Bronchial epithelial cell (primary cell): ENCODE results near the gene BROX. TPM values are rescaled to one million over a fixed set of nuclear protein-coding genes. Genes with fewer than 3 reads are reported as not detected.
"Not testable (repeated sequence)": the region's sequence is repeated elsewhere in the genome, so short reads cannot be mapped to it uniquely, and the experiment has no call there.

Experiments used
- DNase-seq: peaks from one replicate; pipeline ENCODE4 v3.0.0-alpha.2; 2010; ENCODE audit warnings: low read depth
- FAIRE-seq: peaks from 2 replicates; lab custom pipeline; 2011; peaks lifted over from hg19 to GRCh38; lab: Jason Lieb, UNC
- H3K27me3 ChIP-seq: 2 replicates; pipeline ENCODE4 v1.5.1; 2011; ENCODE audit warnings: low read length; ENCODE audit not compliant: control insufficient read depth, insufficient read depth
- H3K36me3 ChIP-seq: 2 replicates; pipeline ENCODE4 v1.5.1; 2011; ENCODE audit warnings: low read length; ENCODE audit not compliant: control insufficient read depth, insufficient read depth
- H3K4me3 ChIP-seq: 2 replicates; pipeline ENCODE4 v1.5.1; 2011; ENCODE audit warnings: mild to moderate bottlenecking, low read depth, low read length, control low read depth
- total RNA-seq: library from RNA; depleted of rRNA; stranded (reverse); fragments of >200 nt; gene quantifications from 2 replicates; pipeline ENCODE4 v1.2.1, GENCODE V29; 2014
- TF ChIP-seq, protein P1 (sequence below): IDR thresholded peaks from 2 replicates; pipeline ENCODE4 v1.5.1; 2011; ENCODE audit warnings: mild to moderate bottlenecking, moderate library complexity, low read length, control low read depth, inconsistent platforms; ENCODE audit not compliant: insufficient read depth, severe bottlenecking

BROX gene, protein sequence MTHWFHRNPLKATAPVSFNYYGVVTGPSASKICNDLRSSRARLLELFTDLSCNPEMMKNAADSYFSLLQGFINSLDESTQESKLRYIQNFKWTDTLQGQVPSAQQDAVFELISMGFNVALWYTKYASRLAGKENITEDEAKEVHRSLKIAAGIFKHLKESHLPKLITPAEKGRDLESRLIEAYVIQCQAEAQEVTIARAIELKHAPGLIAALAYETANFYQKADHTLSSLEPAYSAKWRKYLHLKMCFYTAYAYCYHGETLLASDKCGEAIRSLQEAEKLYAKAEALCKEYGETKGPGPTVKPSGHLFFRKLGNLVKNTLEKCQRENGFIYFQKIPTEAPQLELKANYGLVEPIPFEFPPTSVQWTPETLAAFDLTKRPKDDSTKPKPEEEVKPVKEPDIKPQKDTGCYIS
- total RNA-seq: 43.2 and 49.5 TPM in 2 replicates

DNA sequence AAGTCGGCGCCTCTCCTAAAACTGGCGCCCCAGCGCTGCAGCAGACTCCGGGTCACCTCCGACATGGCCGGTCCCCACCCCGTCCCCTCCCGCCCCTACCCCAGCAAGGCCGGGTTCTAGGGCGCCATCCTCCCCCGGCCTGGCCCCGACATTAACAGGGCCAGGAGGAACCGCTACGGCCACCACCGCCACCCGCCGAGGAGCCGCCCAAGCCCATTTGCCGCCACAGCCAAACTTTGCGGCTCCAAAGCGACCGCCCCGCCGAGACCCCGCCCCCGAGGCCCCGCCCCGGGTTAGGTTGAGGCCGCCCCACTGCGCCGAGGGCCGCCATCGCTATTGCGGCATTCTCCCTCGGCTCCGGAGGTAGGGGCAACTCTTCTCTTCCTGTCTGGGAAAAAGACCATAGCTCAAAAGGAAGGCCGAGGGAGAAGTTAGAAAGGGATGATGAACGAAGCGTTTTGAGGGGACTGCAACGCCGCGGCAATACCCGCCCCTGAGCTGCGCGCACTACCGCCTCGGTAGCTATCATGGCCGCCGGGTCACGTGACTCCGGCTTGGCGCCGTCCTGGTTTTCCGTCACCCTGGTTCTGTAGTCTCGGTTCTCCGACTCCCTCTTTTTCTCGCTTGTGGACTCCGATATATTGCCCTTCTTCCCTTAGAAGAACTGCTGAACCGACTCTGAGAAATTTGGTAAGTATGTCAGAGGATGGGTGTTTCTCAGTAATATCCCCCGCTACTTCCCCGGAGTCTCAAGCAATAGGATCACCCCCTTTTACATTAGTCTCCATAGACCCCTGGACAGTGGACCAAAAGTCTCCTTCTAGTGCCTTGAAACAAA is at the start of gene BROX, which contains the start of gene AIDA:
BROX (plus strand) TSS at position 312 of the 838 bp plus-strand sequence. CDS start 3,136 bp downstream, outside the sequence.
AIDA (minus strand) TSS at position 239 of the 838 bp plus-strand sequence; CDS start at position 65, 174 bp downstream.
- Histone ChIP-seq H3K27me3 (no peaks in the 10 kb centered on the region), H3K4me3 (peak within 1 kb of the TSS; percentile 49), H3K36me3 (peaks cover 2% of the 10 kb centered on the region)
- TF ChIP-seq, protein P1, sequence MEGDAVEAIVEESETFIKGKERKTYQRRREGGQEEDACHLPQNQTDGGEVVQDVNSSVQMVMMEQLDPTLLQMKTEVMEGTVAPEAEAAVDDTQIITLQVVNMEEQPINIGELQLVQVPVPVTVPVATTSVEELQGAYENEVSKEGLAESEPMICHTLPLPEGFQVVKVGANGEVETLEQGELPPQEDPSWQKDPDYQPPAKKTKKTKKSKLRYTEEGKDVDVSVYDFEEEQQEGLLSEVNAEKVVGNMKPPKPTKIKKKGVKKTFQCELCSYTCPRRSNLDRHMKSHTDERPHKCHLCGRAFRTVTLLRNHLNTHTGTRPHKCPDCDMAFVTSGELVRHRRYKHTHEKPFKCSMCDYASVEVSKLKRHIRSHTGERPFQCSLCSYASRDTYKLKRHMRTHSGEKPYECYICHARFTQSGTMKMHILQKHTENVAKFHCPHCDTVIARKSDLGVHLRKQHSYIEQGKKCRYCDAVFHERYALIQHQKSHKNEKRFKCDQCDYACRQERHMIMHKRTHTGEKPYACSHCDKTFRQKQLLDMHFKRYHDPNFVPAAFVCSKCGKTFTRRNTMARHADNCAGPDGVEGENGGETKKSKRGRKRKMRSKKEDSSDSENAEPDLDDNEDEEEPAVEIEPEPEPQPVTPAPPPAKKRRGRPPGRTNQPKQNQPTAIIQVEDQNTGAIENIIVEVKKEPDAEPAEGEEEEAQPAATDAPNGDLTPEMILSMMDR: no peak
- no peak for FAIRE-seq
- peak; percentile 55 for DNase-seq

DNA sequence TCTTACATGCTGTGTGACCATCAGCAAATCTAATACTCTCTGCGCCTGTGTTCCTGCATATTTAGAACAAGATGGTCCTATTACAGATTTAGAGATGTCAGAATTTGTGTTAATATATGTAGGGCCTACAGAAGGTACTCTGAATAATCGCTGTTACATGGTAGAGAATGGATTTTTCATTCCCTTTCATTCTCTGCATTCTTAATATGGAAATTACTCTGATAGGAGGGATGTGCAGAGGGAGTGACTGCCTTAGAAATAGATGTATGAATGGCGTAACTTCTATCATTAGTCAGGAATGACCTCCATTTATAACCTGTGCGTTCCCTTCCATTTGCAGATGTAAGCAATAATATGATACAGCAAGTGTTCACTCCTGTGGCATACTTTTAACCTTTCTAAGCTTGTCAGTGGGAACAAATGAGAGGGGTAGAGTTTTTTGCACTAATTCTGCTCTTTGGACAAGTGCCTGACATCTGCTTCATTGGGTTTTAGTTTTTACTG is 48.9 kb upstream of the BROX start:
- no peak for DNase-seq
- Histone ChIP-seq H3K27me3 (no peaks in the 10 kb centered on the region), H3K36me3 (peaks cover 6% of the 10 kb centered on the region), H3K4me3 (no peak overlapping the region)
- FAIRE-seq: no peak
- TF ChIP-seq, protein P1: no peak

DNA sequence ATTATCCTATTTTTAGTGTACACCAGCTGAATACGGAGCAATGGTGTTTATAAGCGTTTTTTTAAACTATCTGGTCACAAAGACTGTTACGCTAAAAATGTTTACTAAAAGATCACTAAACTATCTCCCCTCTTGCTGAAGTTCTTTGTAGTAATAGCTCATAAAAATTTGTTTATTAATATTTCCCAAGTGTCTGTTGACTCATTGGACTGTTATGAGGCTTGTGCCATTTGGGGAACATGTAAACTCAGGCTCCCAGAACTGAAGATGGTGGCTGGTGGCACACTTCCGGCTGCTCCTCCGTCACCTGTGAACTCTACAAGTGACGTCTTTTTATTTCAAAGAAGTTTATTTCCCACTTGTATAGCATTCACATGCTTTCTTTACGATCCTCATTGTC is 46.4 kb upstream of the BROX start:
- Histone ChIP-seq H3K27me3 (no peaks in the 10 kb centered on the region), H3K4me3 (no peak overlapping the region), H3K36me3 (peaks cover 5% of the 10 kb centered on the region)
- no peak for FAIRE-seq
- DNase-seq: no peak
- TF ChIP-seq, protein P1: no peak

DNA sequence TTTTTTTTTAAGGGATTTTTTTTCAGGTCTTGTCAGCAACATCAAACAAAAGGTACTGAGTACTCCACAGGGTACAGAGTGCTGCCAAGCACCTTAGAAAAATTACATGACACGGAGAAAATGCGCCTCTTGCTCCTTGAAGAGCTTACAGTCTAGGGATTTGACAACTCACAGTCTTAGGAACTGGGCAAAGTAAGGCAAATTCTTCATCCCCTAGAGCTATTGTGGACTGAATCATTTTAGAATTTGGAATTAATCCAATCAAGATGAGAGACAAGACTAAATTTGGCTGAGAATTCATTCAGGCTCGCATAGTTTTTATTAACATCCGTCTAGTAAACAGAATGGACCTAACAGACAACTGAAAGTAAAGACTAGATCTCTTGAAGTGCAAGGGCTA is 44.2 kb upstream of the BROX start:
- not testable (repeated sequence) for H3K4me3 ChIP-seq, H3K27me3 ChIP-seq, FAIRE-seq, H3K36me3 ChIP-seq, DNase-seq

DNA sequence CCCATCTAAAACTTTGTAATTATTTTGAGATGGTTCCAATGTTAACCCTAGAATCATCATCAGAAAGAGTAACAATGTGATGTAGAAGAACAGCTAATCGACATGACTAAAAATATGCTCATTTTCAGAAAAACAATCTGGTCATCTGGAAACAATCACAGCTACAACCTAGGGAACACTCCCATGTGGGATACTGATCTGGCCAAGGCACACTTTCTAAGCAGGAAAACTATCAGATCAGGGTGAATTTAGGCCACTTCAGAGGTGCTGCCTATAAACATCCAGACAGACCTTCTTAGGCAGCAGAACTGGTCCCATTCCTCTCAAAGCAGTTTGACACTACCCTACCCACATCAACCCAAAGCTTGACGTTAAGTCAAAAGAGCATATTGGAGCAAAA is 43.3 kb upstream of the BROX start:
- FAIRE-seq, DNase-seq, H3K4me3 ChIP-seq, H3K36me3 ChIP-seq, H3K27me3 ChIP-seq: not testable (repeated sequence)

DNA sequence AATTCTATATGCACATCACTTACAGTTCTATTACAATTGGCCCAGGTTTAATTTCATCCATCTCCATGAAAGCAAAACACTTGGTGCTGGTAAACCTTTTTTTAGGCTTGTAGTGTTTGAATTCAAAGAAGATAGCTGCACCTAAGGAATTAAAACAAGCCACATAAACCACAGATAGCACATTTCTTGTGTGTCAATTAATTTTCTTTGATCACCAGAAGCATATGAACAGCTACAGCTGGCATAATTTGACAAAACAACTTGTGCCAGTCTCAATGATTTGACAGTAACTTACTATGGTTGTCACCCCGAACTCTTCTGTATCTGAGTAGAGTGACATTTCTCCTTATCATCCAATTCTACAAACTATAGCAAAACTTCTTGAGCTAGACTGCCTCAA is 42.3 kb upstream of the BROX start:
- FAIRE-seq: no peak
- Histone ChIP-seq H3K4me3 (no peak overlapping the region), H3K27me3 (no peaks in the 10 kb centered on the region), H3K36me3 (peaks cover 5% of the 10 kb centered on the region)
- no peak for DNase-seq
- TF ChIP-seq, protein P1: no peak
